Neural progenitor cell (in vitro differentiated cells): ENCODE data around the gene PNLIP. TPM values are rescaled to one million over a fixed set of nuclear protein-coding genes. Genes with fewer than 3 reads are reported as not detected.

ENCODE experiments used
- DNase-seq: peaks from one replicate; pipeline ENCODE4 v3.0.0-alpha.2; 2016; ENCODE audit warnings: low spot score
- H2AFZ ChIP-seq: fragments of 200-600 bp; sonication (generic); replicated peaks from 2 replicates; pipeline ENCODE4 v1.6.1; 2016; ENCODE audit warnings: antibody characterized with exemption
- H3F3A ChIP-seq: fragments of 200-600 bp; sonication (generic); 2 replicates; pipeline ENCODE4 v1.6.1; 2016; ENCODE audit warnings: antibody characterized with exemption, low read depth
- H3K27ac ChIP-seq: fragments of 200-600 bp; sonication (generic); 2 replicates; pipeline ENCODE4 v1.5.1; 2016; ENCODE audit warnings: mild to moderate bottlenecking
- H3K27me3 ChIP-seq: fragments of 200-600 bp; sonication (generic); 2 replicates; pipeline ENCODE4 v1.6.1; 2016; ENCODE audit warnings: mild to moderate bottlenecking, moderate library complexity
- H3K36me3 ChIP-seq: fragments of 200-600 bp; sonication (generic); 2 replicates; pipeline ENCODE4 v1.5.1; 2016
- H3K4me1 ChIP-seq: fragments of 200-600 bp; sonication (generic); 2 replicates; pipeline ENCODE4 v1.6.1; 2016; ENCODE audit warnings: mixed run types
- H3K4me2 ChIP-seq: fragments of 200-600 bp; sonication (generic); 2 replicates; pipeline ENCODE4 v1.6.1; 2016
- H3K4me3 ChIP-seq: fragments of 200-600 bp; sonication (generic); 2 replicates; pipeline ENCODE4 v1.5.1; 2016
- H3K79me2 ChIP-seq: fragments of 200-600 bp; sonication (generic); 2 replicates; pipeline ENCODE4 v1.6.1; 2016; ENCODE audit warnings: low read depth
- H3K9ac ChIP-seq: fragments of 200-600 bp; sonication (generic); 2 replicates; pipeline ENCODE4 v1.6.1; 2016
- H3K9me3 ChIP-seq: fragments of 200-600 bp; sonication (generic); 2 replicates; pipeline ENCODE4 v1.5.1; 2016; ENCODE audit warnings: low read depth
- H4K20me1 ChIP-seq: fragments of 200-600 bp; sonication (generic); 2 replicates; pipeline ENCODE4 v1.6.1; 2016; ENCODE audit warnings: low read depth
- H3K27ac Mint-ChIP-seq: 3 replicates; pipeline ENCODE4 v1.8.0; 2021; ENCODE audit warnings: mixed read lengths
- H3K27me3 Mint-ChIP-seq: 2 replicates; pipeline ENCODE4 v1.8.0; 2022; ENCODE audit warnings: low read depth, mild to moderate bottlenecking, inconsistent platforms, moderate library complexity, mixed read lengths; ENCODE audit not compliant: insufficient read depth
- H3K36me3 Mint-ChIP-seq: 3 replicates; pipeline ENCODE4 v1.8.0; 2021; ENCODE audit warnings: mixed read lengths
- H3K4me1 Mint-ChIP-seq: 3 replicates; pipeline ENCODE4 v1.8.0; 2021; ENCODE audit warnings: mixed read lengths
- H3K4me3 Mint-ChIP-seq: 3 replicates; pipeline ENCODE4 v1.8.0; 2021; ENCODE audit warnings: mild to moderate bottlenecking, moderate library complexity, mixed read lengths
- H3K9me3 Mint-ChIP-seq: 3 replicates; pipeline ENCODE4 v1.8.0; 2020; ENCODE audit warnings: mixed read lengths
- EZH2 ChIP-seq: fragments of 200-600 bp; sonication (generic); IDR thresholded peaks from 2 replicates; pipeline ENCODE4 v1.6.1; 2017; ENCODE audit warnings: antibody characterized with exemption, mild to moderate bottlenecking, moderate library complexity
- EZH2phosphoT487 ChIP-seq: fragments of 200-600 bp; sonication (generic); IDR thresholded peaks from 2 replicates; pipeline ENCODE4 v1.6.1; 2017; ENCODE audit warnings: antibody characterized with exemption
- total RNA-seq: library from RNA; depleted of rRNA; stranded (reverse); fragments of >200 nt; gene quantifications from 2 replicates; pipeline ENCODE4 v1.2.3, GENCODE V29; 2015; ENCODE audit warnings: low replicate concordance
- TF ChIP-seq, protein P1 (sequence below): fragments of 200-600 bp; sonication (generic); IDR thresholded peaks from 2 replicates; pipeline ENCODE4 v1.5.1; 2017; ENCODE audit warnings: antibody characterized with exemption, mild to moderate bottlenecking

PNLIP gene
- total RNA-seq, 1 donor from 2014 or later: not detected

DNA sequence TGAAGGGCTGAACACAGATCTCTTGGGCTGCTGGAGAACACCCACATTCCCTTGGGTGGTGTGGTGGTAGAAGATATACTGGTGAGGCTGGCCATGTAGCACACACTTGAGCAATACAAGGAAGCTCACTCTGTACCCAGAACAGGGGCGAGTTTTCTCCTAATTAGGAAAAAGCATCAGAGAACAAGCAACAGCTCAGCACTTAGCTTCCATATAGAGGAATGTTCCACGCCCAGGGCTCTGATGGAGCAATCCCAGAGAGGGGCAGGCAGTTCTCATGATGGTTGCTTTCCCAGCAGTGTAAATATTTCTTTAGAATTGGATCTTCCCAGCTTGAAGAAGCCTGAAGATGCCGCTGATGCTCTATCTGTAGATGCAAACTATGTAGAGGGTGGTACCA is 21.0 kb upstream of the PNLIP start:
- H3F3A ChIP-seq: no peaks in the 10 kb centered on the region
- Mint-ChIP-seq H3K36me3 (no peaks in the 10 kb centered on the region), H3K4me3 (no peak overlapping the region), H3K9me3 (no peaks in the 10 kb centered on the region), H3K27ac (no peak overlapping the region), H3K27me3 (peaks cover 2% of the 10 kb centered on the region), H3K4me1 (no peaks in the 10 kb centered on the region)
- H3K27ac ChIP-seq: no peak overlapping the region
- no peak overlapping the region for H3K4me3 ChIP-seq
- DNase-seq: no peak
- no peaks in the 10 kb centered on the region for H3K4me1 ChIP-seq
- no peaks in the 10 kb centered on the region for H4K20me1 ChIP-seq
- H3K9ac ChIP-seq: no peak overlapping the region
- no peaks in the 10 kb centered on the region for H3K9me3 ChIP-seq
- no peak overlapping the region for H3K4me2 ChIP-seq
- H3K79me2 ChIP-seq: no peaks in the 10 kb centered on the region
- H3K27me3 ChIP-seq: no peaks in the 10 kb centered on the region
- TF ChIP-seq EZH2: no peak
- TF ChIP-seq EZH2phosphoT487: no peak
- TF ChIP-seq, protein P1, sequence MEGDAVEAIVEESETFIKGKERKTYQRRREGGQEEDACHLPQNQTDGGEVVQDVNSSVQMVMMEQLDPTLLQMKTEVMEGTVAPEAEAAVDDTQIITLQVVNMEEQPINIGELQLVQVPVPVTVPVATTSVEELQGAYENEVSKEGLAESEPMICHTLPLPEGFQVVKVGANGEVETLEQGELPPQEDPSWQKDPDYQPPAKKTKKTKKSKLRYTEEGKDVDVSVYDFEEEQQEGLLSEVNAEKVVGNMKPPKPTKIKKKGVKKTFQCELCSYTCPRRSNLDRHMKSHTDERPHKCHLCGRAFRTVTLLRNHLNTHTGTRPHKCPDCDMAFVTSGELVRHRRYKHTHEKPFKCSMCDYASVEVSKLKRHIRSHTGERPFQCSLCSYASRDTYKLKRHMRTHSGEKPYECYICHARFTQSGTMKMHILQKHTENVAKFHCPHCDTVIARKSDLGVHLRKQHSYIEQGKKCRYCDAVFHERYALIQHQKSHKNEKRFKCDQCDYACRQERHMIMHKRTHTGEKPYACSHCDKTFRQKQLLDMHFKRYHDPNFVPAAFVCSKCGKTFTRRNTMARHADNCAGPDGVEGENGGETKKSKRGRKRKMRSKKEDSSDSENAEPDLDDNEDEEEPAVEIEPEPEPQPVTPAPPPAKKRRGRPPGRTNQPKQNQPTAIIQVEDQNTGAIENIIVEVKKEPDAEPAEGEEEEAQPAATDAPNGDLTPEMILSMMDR: no peak
- H2AFZ ChIP-seq: no peak overlapping the region
- no peaks in the 10 kb centered on the region for H3K36me3 ChIP-seq

DNA sequence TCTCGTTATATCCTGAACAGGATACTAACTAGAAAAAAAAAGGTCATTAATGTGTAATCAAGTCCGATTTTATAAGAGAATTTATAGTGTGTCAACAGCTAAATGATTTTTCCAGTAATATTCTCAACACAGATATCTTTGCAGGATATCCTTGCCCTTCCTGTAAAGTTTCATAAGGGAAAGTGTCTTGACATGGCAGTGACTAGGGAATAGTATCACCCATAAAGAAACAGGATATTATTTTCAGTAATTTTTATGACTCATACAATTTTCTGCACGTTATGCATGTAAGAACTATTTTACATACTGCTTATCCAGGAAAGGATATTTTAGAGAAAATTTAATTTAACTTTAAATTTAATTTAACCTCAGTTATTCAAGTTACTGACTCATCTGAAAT is 19.5 kb upstream of the PNLIP start:
- Mint-ChIP-seq H3K27ac (no peak overlapping the region), H3K4me1 (no peaks in the 10 kb centered on the region), H3K4me3 (no peak overlapping the region), H3K36me3 (no peaks in the 10 kb centered on the region), H3K27me3 (peaks cover 2% of the 10 kb centered on the region), H3K9me3 (peaks cover 2% of the 10 kb centered on the region)
- no peak for DNase-seq
- no peaks in the 10 kb centered on the region for H3K27me3 ChIP-seq
- H4K20me1 ChIP-seq: no peaks in the 10 kb centered on the region
- H3K9me3 ChIP-seq: no peaks in the 10 kb centered on the region
- no peaks in the 10 kb centered on the region for H3F3A ChIP-seq
- H3K36me3 ChIP-seq: no peaks in the 10 kb centered on the region
- no peak for TF ChIP-seq EZH2
- no peak for TF ChIP-seq EZH2phosphoT487
- TF ChIP-seq, protein P1: no peak
- H2AFZ ChIP-seq: no peak overlapping the region
- H3K79me2 ChIP-seq: no peaks in the 10 kb centered on the region
- H3K4me1 ChIP-seq: no peaks in the 10 kb centered on the region
- no peak overlapping the region for H3K9ac ChIP-seq
- no peak overlapping the region for H3K4me2 ChIP-seq
- no peak overlapping the region for H3K27ac ChIP-seq
- no peak overlapping the region for H3K4me3 ChIP-seq

GRCh38 chr10:116536810-116537209 is 8.9 kb upstream of the PNLIP start:
- no peak overlapping the region for H3K9ac ChIP-seq
- H3K9me3 Mint-ChIP-seq: peaks cover 17% of the 10 kb centered on the region
- no peaks in the 10 kb centered on the region for H3K9me3 ChIP-seq
- H3K4me3 ChIP-seq: no peak overlapping the region
- no peaks in the 10 kb centered on the region for H4K20me1 ChIP-seq
- no peak overlapping the region for H3K27ac ChIP-seq
- H3K36me3 Mint-ChIP-seq: no peaks in the 10 kb centered on the region
- TF ChIP-seq, protein P1: no peak
- TF ChIP-seq EZH2 (no peak), EZH2phosphoT487 (no peak)
- DNase-seq: no peak
- H3K4me1 Mint-ChIP-seq: no peaks in the 10 kb centered on the region
- H3K27ac Mint-ChIP-seq: no peak overlapping the region
- no peaks in the 10 kb centered on the region for H3K27me3 ChIP-seq
- no peaks in the 10 kb centered on the region for H3K27me3 Mint-ChIP-seq
- no peak overlapping the region for H3K4me3 Mint-ChIP-seq
- no peaks in the 10 kb centered on the region for H3K79me2 ChIP-seq
- no peaks in the 10 kb centered on the region for H3K36me3 ChIP-seq
- H3F3A ChIP-seq: no peaks in the 10 kb centered on the region
- no peak overlapping the region for H2AFZ ChIP-seq
- no peaks in the 10 kb centered on the region for H3K4me1 ChIP-seq
- no peak overlapping the region for H3K4me2 ChIP-seq
